HK-2 (cell line): ENCODE results near the gene CYSTM1.
"Not testable (repeated sequence)": the region's sequence is repeated elsewhere in the genome, so short reads cannot be mapped to it uniquely, and the experiment has no call there.

ENCODE experiments used
- DNase-seq: peaks from one replicate; pipeline ENCODE4 v3.0.0-alpha.2; 2018; ENCODE audit not compliant: unreplicated experiment

Gene CYSTM1

GRCh38 chr5:140150201-140150600 lies 24.8 kb upstream of the CYSTM1 start:
- DNase-seq, result no peak

GRCh38 chr5:140151144-140152021 lies 23.6 kb upstream of the CYSTM1 start:
- DNase-seq, result no peak

DNA sequence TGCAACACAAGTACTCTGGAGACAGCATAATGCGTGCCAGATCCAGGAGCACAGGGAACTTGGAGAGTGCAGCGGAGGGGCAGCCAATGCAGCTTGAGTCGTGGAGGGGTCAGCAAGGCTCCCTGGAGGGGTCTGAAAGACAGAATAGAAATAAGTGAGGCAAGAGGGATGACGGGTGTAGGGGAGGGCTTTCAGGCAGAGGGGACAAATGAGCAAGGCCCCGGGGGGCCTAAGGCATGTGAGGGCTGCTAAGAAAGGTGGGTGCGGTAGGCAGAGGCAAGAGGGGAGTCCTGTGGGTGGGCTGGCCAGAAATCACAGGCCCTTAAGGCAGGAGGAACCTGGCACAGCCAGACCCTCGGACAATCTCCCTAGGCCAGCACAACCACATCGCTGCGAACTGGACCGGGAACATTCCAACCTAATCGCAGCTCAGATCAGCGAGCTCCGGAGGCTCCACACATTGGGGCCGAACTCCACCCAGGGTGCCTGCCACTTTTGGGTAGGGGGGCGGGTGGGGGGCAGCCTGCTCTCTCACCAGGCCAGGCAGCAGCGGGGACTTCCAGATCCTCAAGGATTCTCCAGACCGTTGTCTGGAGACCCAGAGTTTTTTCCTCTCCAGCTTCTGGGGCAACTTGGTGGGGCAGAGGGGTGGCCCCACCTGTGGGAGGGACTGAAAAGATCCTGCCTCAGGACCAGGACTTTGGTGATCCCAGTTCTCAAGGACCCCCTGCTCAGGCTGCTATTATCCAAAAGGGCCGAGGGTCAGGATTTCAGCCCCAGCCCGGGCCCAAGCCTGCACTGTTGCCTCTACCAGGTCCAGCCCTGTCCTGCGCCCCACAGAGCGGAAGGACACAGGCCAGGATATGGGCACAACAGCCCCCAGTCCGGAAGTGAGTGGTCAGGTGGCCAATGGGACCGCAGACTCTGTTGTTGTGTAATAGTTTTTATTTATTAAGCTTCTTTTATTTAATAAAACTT lies 22.7 kb upstream of the CYSTM1 start:
- no peak for DNase-seq

DNA sequence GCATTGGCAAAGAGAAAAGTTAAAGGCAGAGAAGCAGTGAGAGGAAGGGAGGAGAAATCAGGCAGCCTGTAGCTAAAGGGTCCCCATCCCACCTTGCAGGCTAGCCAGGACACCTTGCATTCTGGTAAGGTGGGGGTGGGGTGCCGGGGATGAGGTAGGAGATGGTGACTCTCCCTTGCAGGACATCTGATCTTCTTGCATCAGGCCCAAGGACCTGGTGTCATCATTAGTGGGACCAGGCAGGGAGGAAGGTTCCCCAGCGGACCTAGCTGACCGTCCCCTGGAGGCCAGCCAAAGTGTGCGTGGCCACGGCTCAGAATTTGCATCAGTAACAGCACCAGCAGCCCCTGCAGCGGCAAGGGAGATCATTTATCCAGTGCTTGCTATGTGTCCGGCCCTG lies 21.7 kb upstream of the CYSTM1 start:
- DNase-seq, result no peak

DNA sequence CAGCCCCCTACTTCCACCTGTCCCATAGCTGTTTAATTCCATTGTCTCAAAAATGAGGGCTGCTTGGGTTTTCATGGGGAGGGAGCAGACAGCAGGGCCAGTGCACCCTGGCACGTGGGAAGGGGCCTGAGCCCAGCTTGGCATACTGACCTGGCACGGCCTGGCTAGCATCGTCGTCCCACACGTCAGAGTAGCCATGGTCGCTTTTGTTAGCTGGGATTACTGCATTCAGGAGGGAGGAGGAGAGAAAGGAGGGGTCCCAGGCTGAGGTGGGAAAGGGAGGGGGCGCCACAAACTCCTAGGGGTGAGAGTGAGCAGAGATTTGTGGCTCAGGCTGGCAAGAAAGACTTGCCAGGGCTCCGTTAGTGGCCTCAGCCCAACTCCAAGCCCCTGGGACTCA lies 21.1 kb upstream of the CYSTM1 start:
- no peak for DNase-seq

GRCh38 chr5:140154710-140155381 lies 20.1 kb upstream of the CYSTM1 start:
- not testable (repeated sequence) for DNase-seq

DNA sequence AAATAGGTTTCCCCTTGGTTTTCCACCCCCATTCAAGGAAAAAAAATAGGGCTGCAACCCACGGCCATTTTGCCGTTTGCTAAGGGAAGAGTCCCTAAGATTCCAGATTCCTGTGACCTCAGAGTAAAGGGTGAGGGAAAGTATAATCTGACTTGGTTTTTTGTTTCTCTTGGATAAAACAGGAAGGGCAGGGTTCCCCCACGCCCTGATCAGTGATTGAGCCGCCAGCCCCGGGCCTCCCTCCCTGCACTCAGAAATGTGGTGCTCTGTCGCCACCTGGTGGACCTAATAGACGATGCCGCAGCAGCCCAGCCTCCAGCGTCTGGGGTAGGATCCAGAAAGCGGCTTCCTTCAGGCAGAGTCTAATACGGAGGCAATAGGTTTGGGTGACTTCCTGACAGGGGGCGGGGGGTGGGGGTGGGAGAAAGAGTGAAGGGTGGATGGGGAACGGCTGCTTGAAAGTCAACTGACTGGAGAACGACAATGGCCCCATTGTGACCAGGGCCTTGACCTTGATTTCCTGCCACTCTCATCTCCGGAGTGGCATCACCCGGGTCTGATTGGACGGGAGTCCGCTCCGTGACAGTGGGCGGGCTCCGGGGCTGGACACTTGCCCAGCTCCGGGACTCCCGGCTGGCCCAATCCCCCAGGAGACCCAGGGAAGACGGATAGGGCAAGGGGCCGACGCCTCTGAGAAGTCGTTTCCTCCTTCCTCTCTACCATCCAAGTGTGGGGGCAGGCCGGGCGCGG lies 17.8 kb upstream of the CYSTM1 start:
- DNase-seq, result peak; percentile 78

DNA sequence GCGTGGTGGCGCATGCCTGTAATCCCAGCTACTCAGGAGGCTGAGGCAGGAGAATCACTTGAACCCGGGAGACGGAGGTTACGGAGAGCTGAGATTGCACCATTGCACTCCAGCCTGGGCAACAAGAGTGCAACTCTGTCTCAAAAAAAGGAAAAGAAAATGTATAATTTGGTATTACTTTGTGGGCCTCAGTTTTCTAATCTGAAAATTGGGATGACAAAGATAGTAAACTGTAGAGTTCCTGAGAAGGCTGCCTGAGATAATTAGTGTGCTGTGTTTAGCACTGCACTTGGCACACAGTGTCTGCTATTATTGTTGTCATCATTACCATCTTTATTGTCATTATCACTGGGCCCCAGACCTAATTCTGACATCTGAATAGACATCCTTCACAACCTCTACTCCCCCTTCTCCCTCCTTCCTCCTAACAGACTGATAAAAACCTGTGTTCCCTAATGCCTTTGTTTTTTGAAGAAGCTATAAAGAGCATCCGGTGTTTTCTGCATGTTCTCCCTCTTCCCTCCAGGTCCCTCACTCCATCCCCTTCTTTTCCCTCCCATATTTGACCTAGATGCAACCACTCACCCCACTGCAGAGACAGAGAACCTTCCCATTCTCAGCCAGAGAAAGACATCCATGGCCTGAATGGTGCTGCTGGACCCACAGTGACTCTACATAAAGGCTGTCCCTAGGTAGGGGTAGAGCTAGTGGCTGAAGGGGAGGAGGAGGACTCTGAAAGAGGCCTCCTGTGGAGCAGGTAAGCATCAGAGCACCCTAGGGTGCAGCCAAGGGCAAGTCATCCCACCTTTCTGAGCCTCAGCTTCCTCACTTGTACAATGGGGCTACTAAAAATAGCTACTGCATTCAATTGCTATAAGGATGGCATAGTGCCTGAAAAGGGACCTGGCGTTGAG lies 15.7 kb upstream of the CYSTM1 start:
- no peak for DNase-seq

DNA sequence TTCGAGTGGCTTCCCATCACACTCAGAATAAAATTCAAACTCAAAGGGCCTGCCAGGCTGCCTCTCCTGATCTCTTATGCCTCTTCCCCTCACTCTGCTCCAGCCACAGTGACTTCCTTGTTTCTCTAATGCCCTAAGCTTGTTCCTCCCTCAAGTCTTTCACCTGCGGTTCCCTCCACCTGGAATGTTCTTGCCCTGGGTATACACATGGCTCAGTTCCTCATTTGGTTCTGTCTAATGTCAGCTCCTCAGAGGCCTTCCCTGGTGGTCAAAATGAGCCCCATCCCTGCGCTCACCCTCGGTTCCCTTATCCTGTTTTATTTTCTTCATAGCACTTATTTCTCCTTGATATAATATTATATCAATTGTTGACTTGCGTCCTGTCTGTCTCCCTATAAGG lies 12.7 kb upstream of the CYSTM1 start:
- no peak for DNase-seq

DNA sequence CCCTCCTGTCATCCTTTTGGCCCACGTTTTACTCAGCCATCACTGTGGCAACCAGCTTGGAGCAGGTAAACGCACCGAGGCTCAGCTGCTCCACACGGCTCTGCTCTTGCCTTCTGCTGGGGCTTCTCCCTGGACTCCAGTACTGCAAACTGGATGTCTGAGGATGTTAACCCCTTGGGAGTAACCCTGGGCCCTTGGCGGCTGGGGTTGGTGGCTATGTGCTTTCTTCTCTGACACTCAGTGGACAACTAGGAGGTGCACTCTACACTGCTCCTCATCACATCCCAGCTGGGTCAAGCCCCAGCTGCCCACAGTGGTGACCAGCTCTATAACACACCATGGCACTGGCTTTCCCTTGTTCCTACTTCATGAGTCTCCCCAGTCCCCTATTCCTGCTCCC lies 12.2 kb upstream of the CYSTM1 start:
- DNase-seq, result no peak

DNA sequence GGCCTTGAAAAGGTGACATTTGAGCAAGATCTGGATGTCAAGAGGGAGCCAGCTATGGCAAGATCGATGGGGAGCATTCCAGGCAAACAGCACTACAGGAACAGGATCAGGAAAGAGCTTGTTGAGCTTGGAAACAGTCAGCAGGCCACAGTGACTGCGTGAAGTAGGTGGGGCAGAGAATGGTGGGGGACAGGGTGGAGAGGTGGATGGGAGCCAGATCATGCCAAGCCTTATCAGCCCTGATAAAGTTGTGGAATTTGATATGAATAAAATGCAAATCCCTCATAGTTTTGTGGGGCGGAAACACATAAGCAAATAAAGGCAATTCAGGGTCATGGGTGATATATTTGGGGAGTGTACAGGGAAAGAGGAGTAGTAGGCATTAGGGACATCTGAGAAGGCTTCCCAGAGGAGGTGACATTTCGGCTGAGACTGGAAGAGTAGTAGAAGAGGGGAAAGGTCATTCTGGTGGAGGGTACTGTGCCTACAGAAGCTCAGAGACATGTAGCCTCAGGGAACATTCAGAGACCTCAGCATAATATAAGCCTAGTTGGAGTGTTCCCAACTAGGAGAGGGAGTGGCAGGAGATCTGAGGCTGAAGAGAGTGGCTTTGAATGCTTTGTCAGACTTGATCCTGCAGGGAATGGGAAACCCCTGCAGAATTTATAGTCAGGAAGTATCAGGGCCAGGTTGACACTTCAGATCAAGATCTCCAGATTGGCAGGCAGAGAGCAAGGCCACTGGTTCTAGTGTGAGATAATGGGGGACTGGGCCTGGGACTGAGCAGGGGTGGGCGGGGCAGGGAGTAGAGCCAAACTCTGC lies 9.7 kb upstream of the CYSTM1 start:
- DNase-seq, result no peak

DNA sequence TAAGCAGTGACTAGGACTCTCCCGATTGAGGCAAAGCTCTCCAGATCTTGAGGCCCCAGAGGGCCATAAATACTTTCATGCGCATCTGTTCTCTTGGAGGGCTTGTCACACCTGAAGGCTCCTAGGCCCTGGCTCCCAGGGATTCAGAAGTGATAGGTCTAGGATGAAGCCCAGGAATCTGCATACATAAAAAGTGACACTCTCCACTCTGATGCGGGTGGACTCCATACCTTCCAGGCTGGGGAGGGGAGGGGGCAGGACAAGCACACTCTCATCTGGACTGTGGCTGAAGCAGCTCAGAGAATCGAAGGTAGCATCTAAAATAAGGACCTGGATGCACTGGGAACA lies 9.1 kb upstream of the CYSTM1 start:
- DNase-seq, result no peak

- no peak for DNase-seq
Measured at GRCh38 chr5:140166911-140167310, 8.1 kb upstream of the CYSTM1 start.

GRCh38 chr5:140168371-140168770 lies 6.6 kb upstream of the CYSTM1 start:
- no peak for DNase-seq

DNA sequence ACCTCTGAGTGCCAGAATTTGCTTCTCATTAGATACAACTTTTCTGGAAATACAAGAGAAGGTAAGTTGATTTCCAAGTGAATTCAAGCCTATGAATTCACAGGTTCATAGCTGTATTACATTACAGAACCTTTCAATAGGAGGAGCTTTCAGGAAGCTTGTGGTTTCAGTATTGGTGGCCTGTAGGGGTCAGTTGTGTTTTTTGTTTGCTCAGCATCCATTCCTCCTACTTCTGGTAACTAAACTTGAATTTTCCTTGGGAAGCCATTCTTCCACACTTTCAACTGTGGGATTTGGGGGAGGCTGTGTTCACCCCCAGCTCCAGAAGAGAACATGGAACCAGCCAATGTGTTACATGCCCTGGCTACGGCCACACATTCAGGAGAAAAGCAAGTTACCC lies 5.6 kb upstream of the CYSTM1 start:
- DNase-seq, result no peak

DNA sequence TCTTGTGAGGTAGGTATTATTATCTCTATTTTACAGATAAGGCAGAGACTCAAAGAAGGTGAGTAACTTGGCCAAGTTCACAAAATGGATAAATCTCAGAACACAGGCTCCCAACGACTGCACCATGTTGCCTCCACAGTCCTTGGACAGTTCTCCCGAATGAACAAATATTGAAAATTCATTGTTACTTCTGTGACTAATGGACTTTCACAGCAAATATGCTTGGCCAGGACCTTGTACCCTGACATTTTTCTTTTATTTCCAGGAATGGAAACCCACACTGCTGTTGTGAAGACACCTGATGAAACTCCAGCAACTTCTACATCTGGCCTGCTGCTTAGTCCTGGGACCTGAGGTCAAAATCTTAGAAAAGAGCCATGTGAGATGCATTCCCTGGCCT lies 2.5 kb upstream of the CYSTM1 start:
- no peak for DNase-seq

DNA sequence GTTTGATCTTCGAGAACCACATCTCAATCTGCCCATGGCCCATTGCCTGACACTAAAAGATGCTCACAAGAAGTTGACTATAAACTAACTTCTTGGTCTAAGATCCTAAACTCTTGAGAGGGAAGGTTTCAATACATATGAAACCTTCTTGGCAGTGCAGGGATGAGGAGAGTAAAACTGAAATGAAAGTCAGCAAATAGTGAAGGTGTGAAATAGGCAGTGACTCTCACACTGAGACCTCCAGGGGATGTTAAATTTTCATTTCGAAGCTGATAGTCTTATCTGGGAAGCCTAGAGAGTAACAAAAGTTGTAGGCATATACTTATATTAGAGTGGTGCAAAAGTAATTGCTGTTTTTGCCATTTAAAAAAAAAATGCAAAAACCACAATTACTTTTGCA lies 974 bp upstream of the CYSTM1 start:
- no peak for DNase-seq

DNA sequence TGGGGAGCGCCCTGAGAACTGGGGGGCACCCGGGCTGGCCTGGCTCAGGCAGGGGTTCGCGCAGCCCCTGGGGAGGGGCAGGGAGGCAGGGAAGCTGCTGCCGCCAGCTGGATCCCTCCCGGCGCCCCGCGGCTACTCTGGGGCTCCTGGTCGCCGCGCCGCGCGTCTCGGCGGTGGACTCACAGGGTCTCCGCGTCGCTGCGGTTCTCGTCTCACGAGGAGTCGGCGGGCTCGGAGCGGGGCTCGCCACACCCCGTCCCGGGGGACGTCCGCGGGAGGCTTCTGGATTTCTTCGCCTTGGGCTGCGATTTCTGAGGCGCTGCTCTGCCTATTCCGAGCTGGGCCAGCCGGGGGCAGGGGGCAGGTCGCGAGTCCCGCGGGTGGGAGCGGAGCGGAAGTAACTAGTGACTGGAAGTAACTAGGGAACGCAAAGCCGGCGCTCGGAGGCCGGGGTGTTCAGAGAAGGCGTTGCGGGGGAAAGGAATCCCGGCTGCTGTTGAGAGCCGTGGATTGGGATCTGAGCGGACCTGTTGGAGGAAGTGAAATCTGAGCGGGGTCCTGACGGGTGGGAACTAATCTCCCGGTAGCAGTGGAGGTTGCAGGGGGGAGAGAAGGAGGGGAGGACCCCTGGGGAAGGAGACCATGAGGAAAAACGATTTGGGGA lies 511 bp downstream of the CYSTM1 start:
- DNase-seq, result peak; percentile 69

GRCh38 chr5:140176031-140176387 lies 1.0 kb downstream of the CYSTM1 start:
- DNase-seq, result no peak
